GM12892 (cell line): ENCODE results near the gene ZNF407.

ENCODE experiments used
- POLR2A ChIP-seq: IDR thresholded peaks from 2 replicates; pipeline ENCODE4 v1.6.1; 2011; ENCODE audit warnings: low read depth, low read length, control low read depth
- POLR2AphosphoS5 ChIP-seq: IDR thresholded peaks from 2 replicates; pipeline ENCODE4 v1.6.1; 2011; ENCODE audit warnings: low read depth, low read length, control low read depth
- TAF1 ChIP-seq: IDR thresholded peaks from 2 replicates; pipeline ENCODE4 v1.6.1; 2011; ENCODE audit warnings: low read depth, mild to moderate bottlenecking, control low read depth, low read length, borderline replicate concordance

- TF ChIP-seq POLR2A, result no peak
- TF ChIP-seq POLR2AphosphoS5, result no peak
- TF ChIP-seq TAF1, result no peak
Observed at GRCh38 chr18:75024871-75025270, 427.2 kb downstream of the ZNF407 start.
